Lung microvascular endothelial cell (primary cell): ENCODE data around the gene TLCD2. TPM values are rescaled to one million over a fixed set of nuclear protein-coding genes. Genes with fewer than 3 reads are reported as not detected.
"Not testable (repeated sequence)": the region's sequence is repeated elsewhere in the genome, so short reads cannot be mapped to it uniquely, and the experiment has no call there.

ENCODE experiments used
- DNase-seq, 2 donors: peaks; one replicate each; pipeline versions ENCODE4 v3.0.0 to v3.0.0-alpha.2; 2010; ENCODE audit warnings: low read depth in 2 of 2
- total RNA-seq: library from RNA; depleted of rRNA; stranded (reverse); fragments of >200 nt; gene quantifications from 2 replicates; pipeline ENCODE4 v1.2.1, GENCODE V29; 2014

TLCD2 gene
- total RNA-seq, 1 donor from 2014 or later = 1.2 TPM

GRCh38 chr17:1718362-1719165 is 8.4 kb upstream of the TLCD2 start:
- DNase-seq = no peak

- DNase-seq = peak; percentile 98 to 99
Observed at GRCh38 chr17:1716912-1717695, 6.9 kb upstream of the TLCD2 start.

GRCh38 chr17:1716076-1716911 is 6.1 kb upstream of the TLCD2 start:
- DNase-seq = peak; percentile 100

- DNase-seq = no peak
Observed at GRCh38 chr17:1715803-1716075, 5.6 kb upstream of the TLCD2 start.

- DNase-seq = peak; percentile 86 to 90
Observed at GRCh38 chr17:1714980-1715802, 5.0 kb upstream of the TLCD2 start.

GRCh38 chr17:1714427-1714979 is 4.3 kb upstream of the TLCD2 start:
- DNase-seq = peak; percentile 97 to 98

- DNase-seq = peak; percentile 58 to 71
Observed at GRCh38 chr17:1713878-1714426, 3.8 kb upstream of the TLCD2 start.

- no peak for DNase-seq
Observed at GRCh38 chr17:1713160-1713877, 3.1 kb upstream of the TLCD2 start.

GRCh38 chr17:1712271-1712670 is 2.1 kb upstream of the TLCD2 start:
- no peak for DNase-seq

- DNase-seq = no peak
Observed at GRCh38 chr17:1711804-1712203, 1.6 kb upstream of the TLCD2 start.

GRCh38 chr17:1710807-1711553 is 803 bp upstream of the TLCD2 start:
- no peak for DNase-seq

GRCh38 chr17:1709403-1709951 is 700 bp downstream of the TLCD2 start:
- DNase-seq = no peak

GRCh38 chr17:1708791-1709346 is 1.3 kb downstream of the TLCD2 start:
- DNase-seq = not testable (repeated sequence)

GRCh38 chr17:1707107-1707506 is 3.1 kb downstream of the TLCD2 start:
- no peak for DNase-seq

GRCh38 chr17:1705004-1705403 is 5.2 kb downstream of the TLCD2 start:
- no peak for DNase-seq

GRCh38 chr17:1703063-1703462 is 7.1 kb downstream of the TLCD2 start:
- peak in 1 of 2 donors; percentile 47 for DNase-seq

- DNase-seq = not testable (repeated sequence)
Observed at GRCh38 chr17:1699891-1700290, 10.3 kb downstream of the TLCD2 start.

GRCh38 chr17:1697681-1698080 is 12.5 kb downstream of the TLCD2 start:
- DNase-seq = no peak

- DNase-seq = no peak
Observed at GRCh38 chr17:1695365-1695764, 14.8 kb downstream of the TLCD2 start.
